HG03457 (cell line): Measurements from ENCODE around the gene TMEM163.
"Not testable (repeated sequence)": the region's sequence is repeated elsewhere in the genome, so short reads cannot be mapped to it uniquely, and the experiment has no call there.

Source experiments
- ATAC-seq: cut with Tn5 transposase; IDR thresholded peaks from one replicate; pipeline ENCODE4 v1.9.1; 2021; ENCODE audit warnings: moderate number of reproducible peaks; ENCODE audit not compliant: unreplicated experiment

TMEM163 gene

DNA sequence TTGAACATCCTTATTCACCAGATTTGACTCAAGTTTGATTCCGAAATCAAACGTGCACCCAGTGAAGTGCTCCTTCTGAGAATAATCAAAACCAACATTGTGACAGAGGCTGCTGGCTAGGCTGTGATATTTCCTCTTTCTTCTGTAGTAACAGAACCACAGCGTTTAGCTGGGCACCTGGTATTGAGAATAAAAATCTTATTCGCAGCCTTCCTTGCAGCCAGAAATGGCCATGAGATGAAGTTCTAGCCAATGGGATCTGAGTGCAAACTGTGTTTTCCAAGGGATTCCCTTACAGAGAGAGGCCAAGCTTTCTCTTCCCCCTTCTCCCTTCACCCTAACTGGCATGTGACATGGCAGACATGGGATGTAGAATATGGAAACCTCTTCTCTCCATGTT, 51.7 kb downstream of the TMEM163 start:
- ATAC-seq: no peak

DNA sequence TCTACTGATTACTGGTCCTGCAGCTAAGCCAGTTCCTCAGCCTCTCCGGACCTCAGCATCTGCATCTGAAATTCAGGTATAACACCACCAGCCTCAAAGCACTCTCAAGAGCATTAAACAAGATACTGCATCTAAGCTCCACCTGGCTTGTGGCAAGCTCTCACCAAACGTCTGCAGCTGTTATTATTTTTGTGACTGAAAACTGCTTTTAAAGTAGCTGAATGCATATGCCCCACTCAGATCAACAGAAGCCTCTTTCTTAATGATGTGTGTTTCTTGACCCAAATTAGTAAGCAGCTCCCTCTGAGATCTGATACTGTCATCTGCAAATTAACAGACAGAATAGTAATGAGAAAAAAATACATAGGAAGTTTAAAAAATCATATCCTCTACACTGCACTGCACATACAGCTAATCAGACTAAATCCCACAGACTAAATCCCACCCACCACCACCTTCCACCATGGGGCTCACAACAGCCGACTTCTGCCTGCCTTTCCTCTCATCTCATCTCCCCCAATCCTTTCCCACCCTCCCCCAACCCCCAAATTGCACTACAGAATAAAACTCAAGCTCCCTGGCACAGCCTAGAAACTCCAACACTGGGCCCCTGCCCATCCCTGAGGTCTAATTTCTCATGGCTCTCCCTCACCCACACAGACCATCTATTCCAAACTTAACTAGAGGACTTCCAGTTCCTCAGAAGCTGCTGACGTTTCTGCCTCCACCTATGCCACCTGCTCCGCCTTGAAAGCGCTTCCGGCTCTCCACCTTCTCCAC, 52.9 kb downstream of the TMEM163 start:
- ATAC-seq: no peak

DNA sequence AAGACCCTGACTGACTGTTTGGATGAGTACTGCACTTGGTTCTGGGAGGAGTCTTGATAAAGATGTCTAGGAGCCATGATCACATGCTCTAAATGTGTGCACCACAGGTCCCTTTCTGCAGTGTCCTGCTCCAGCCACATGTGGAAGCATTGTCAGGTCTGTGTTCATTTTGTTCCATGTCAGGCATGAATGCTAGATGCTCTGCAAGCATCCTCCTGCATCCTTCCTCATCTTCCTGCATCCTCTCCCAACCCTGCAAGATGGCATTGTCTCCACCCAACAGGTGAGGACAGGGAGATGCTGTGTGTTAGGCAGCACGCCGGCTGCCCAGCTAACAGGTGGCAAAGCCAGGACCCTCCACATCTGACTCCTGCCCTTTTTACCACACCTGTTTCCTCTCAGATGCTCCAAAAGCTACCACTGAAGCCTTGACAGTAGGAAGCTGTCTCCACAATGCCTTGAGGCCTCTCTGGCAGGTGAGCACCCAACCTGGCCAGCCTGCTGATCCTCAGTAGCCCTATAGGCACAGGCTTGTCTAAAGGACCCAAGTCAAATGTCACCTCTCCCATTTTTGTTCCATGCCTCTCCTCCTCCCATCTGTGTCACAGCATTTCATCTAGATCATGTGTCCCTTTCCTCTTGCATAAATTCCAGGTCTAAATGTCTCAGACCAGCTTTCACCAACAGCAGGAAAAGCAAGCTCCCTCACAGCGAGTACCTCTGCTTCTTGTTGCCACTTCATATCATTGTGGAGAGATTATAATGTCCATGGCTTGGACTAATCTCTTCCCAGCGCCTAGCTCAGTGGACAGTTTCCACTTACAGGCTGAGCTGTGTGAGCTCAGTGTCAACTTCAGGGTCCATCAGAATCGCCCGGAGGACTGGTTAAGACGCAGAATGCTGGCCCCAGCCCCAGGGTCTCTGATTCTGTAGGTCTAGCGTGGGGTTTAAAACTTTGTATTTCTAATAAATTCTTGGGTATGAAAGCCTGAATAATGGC, 55.0 kb downstream of the TMEM163 start:
- no peak for ATAC-seq

DNA sequence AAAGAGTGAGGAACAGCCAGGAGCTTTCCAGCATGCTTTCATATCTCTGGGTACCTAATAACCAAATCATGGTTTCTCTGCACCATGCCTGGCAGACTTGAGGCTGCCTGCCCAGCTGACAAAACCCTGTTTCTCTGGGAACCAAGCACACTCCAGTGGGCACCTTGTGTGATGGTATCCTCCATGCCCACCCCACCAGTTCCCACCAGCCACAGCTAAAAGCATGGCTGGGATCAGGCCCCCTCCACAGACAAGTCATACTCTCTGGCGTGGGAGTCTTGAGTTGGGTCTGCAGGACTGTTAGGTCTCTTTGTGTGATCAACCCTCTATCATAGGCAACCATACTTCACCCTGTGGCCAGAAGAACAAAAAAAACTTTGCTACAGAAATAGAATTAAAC, 56.0 kb downstream of the TMEM163 start:
- no peak for ATAC-seq

DNA sequence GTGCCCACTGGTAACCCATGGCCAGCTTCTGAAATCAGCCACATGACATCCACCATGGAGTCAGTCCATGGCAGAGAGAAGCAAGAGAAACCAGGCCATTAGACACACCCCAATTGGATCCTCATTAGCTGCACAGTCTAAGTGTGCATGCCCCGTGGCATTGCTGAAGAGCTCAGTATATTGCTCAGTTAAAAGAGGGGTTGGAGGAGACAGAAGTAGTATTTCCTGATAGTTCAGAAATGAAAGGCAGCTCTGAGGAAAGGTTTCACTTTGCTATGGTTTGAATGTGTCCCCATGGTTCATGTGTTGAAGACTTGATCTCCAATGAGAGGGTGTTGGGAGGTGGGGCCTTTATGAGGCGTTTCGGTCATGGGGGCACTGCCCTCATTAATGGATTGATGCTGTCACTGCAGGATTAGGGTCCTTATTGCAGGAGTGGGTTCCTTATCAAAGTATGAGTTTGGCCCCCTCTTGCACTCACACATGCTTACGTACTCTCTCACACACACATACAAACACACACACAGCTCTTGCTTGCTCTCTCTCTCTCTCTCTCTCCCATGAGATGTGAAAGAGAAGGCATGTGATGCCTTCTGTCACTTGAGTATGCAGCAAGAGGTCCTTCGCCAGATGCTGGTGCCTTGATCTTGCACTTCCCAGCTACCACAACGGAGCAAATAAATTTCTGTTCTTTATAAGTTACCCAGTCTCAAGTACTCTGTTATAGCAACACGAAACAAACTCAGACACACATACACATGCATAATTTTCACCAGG, 58.0 kb downstream of the TMEM163 start:
- ATAC-seq: no peak

DNA sequence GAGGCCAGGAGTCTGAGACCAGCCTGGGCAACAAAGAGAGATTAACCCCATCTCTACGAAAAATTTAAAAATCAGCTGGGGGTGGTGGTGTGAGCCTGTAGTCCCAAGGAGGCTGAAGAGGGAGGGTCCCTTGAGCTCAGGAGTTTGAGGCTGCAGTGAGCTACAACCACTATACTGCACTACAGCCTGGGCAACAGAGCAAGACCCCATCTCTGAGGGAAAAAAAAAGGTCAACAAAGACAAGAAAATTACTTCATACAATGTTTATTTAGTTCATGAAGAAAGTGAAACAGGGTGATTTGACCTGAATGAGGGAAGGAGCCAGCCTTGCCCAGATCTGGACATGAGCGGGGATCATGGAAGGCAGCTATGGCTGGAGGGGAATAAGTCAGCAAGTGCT, 59.1 kb downstream of the TMEM163 start:
- ATAC-seq: no peak

DNA sequence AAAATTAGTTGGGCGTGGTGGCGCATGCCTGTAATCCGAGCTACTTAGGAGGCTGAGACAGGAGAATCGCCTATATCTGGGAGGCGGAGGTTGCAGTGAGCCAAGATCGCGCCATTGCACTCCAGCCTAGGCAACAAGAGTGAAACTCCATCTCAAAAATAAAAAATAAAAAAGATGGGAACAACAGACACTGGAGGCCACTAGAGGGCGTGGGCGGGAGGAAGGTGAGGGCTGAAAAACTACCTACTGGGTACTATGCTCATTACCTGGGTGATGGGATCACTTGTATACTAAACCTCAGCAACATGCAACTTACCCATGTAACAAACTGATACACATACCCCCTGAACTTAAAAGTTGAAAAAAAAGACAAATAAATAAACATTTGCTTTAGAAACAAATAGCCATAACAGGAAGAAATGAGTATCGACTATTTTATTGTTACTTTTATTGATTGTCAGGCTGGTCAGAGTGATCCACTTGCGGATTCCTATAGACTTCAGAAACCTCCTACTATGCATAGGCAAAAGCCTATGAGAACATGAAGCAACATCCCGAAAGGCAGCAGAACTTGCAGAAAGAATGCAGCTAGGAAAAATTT, 61.0 kb downstream of the TMEM163 start:
- ATAC-seq: no peak

DNA sequence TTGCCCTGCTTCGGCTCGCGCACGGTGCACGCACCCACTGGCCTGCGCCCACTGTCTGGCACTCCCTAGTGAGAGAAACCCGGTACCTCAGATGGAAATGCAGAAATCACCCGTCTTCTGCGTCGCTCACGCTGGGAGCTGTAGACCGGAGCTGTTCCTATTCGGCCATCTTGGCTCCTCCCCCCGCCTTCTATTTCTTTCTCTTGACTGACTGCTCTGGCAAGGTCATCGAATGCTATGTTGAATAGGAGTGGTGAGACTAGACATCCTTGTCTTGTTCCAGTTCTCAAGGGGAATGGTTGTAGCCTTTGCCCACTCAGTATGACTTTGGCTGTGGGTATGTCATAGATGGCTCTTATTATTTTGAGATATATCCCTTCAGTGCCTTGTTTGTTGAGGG, 62.4 kb downstream of the TMEM163 start:
- not testable (repeated sequence) for ATAC-seq

DNA sequence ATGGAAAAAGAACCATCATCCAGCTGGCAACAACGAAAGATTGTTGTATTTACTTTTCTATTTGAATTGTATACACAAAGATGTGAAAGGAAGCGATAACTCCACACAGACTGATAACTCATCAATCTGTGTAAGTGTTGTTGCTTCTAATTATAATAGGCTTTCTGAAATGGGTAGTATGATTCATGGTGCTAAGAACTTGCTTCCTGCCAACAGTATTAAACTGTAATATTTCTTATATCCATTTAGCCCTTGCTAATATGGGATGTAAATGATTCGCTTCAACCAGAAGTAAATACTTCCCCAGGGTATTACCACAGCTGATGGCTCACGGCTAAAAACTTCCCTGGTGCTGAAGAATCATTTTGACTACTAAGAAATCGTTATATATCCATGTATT, 70.2 kb downstream of the TMEM163 start:
- no peak for ATAC-seq

DNA sequence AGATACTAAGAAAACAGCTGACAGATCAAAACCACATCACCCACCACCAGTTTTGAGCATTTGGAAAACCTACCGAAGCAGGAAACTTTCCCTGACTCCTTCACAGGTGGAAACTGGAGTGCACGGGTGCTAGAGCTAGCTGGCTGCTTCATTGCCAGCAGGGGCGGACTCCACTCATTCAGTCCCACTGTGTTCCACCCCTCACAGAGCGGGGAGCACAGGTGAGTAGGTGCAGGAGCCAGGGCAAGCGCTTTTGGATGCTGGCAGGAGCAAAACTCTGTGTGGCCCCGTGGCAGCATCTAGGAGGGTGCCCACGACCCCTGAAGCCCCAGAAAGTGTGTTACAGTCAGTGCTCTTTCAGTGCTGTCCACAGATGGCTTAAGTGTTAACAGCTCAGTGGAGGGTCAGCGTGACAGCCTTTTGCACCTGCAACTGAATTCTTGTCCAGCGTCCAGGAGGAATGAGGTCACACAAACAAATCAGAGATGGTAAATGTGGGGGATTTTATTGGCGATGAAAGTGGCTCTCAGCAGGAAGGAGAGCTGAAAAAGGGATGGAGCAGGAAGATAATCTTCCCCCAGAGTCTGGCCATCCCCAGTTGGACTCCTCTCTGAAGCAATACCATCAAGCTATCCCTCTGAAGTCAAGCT, 71.1 kb downstream of the TMEM163 start:
- ATAC-seq: no peak

DNA sequence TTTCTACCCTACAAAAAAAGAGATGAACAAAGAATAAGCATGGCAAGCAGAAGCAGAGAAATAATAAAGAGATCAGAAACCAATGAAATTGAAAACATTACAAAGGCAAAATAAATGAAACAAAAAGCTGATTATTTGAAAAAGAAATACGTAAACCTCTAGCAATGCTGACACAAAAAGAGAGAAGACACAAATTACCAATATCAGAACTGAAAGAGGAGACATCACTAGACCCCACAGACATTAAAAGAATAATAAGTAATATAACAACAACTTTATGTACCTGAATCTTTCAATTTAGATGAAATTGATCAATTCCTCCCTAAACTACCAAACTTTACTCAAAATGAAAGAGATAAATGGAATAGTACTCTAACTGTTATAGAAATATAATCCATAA, 75.9 kb downstream of the TMEM163 start:
- no peak for ATAC-seq

DNA sequence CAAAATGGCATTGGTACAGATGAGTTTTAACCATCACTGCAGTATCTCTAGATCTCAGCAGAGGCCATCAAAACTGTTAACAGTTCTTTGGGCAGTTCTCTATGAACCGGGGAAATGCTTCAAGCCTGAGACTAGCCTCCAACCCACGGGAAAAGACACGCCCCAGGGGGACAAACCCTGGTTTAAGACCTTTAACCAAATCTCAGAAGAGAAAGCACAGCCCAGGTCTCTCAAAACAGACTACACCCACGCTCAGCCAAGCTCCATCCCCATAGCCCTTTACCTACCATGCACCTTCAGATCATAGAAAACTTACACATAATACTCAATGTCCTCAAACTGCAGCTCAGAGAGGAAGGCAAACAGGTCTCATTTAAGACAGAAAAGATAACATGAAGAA, 78.3 kb downstream of the TMEM163 start:
- ATAC-seq: no peak

DNA sequence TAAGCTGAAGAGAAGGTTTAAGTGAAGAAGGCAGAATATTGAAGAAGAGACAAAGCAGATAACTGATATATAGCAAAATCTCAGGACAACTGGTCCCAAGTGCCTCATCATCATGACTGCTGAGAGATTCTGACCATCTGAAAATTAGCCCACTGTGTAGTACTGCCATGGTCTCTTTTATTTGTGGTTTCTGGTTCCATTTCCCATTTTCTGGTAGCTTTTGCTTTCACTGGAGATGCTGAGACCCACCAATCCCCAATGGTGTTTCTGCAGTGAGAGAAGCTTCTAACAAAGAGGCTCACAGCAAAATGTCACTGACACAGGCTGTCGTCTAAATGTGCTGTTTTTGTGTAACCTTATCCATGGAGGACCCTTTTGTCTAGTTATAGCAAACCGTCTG, 79.5 kb downstream of the TMEM163 start:
- ATAC-seq: no peak

DNA sequence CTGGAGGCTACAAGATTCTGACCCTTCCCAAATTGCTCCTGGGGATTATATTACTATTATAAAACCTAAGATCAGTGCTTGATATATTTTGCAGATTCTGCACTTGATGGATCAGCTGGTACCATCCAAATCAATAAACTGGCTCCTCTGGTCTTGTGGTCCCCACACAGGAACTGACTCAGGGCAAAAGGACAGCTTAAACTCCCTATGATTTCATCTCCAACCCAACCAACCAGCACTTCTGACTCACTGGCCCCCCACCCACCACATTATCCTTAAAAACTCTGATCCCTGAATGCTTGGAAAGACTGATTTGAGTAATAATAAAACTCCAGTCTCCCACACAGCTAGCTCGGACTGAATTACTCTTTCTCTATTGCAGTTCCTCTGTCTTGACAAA, 82.1 kb downstream of the TMEM163 start:
- no peak for ATAC-seq

DNA sequence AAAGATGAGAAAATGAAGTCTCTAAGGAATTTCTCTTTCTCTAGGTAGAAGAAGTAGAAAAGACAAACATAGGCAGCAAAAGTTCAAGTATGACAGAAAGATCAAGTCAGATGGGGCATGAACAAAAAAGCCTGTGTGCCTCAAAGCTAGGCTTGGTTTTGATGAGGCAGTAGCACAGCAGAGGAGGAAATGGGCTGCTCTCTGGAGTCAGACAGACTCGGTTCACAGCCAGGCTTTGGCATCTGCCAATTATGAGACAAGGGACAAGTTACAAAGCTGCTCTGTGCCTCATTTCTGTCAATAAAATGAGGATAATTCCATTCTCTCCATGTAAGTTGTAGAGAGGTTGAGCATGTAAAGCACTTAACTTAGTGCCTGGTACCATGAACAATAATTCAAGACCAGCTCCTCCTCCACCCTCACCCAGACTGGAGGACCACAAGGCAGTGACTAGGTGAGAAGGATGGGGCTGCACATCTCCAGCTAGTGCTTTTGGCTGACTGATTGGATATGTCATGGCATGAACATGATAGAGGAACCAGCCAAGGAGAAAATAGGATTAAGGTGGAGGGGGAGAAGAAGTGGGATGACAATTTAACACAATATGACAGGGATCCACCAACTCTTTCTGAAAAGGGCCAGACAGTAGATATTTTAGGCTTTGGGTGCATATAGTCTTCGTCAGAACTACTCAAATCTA, 84.6 kb downstream of the TMEM163 start:
- ATAC-seq: no peak

DNA sequence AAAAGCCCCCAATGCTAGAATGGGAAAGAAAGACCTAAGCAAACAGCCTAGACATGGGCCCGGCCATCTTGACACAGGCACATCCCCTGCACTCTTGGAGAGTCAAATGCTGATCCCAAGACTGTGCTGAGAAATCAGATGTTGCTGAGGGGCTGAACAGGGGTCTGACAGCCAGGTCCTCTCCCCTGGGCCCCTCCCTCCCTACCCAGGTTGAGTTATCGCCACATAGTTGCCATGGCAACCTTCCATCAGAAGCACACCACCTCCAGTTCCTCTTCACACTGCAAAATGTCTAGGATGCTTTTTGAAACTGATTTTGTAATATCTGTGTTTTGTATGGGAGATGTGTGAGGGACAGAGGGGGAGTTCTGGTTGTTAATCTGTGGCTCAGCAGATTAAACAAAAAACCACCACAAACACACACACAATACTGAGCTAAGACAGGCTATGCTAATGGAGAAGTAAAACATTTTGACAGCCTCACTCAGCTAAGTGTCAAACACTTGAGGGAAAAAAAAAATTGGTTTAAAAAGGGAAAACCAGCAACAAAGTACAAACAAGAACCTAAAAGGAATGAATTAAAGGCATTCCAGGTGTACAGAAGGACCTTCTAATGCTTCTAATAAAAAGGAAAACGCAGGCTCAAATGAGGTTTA, 88.2 kb downstream of the TMEM163 start:
- ATAC-seq: no peak

DNA sequence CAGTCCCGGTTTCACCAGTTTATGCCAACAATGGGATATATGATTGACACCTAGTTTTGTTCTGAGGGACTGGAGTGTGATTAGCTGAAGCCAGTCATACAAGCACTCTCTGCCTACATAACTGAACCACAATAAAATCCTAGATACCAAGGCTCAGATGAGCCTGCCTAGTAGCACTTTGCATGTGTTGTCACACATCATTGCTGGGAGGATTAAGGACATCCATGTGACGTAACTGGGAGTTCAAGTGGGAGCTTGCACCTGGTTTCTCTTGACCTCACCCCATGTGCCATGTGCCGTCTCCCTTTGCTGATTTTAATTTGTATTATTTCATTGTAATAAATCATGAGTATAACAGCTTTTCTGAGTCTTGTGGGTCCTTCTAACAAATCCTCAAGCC, 90.3 kb downstream of the TMEM163 start:
- no peak for ATAC-seq

DNA sequence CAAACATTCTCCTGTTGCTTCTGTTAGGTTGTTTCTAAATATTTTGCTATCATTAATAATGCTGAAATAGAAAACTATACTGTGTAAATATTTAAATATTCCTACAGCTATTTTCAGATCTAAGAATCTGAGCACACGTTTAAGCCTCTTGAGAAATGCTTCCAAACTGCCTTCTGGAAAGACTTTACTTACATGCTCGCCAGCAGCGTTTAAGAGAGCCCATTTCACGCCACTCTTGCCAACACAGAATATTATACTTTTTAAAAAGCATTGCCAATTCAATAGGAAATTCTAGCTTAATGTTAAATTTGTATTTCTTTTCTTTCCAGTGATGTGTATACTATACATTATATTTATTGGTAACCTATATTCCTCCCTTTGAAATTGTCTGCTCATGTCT, 92.0 kb downstream of the TMEM163 start:
- ATAC-seq: no peak

DNA sequence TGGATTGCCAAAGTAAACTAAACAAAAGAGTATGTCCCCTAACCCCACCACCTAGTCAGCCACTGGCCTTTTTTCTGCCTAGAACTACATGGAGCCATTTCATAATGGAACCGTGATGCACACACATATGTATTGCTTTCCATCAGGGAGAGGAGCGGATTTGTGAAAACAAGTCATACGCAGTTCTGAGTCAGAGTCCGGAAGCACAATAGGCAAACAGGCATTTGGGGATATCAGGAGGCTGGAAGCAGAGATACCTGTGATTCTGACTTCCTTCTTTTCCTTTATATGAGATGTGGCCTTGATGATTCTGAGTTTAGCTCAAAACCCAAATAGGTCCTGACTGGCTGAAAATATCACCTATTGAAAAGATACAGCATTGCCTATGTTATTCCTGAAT, 93.5 kb downstream of the TMEM163 start:
- no peak for ATAC-seq
